Measurements from ENCODE around the gene OSR1. TPM values are rescaled to one million over a fixed set of nuclear protein-coding genes. Genes with fewer than 3 reads are reported as not detected.
"Not testable (repeated sequence)": the region's sequence is repeated elsewhere in the genome, so short reads cannot be mapped to it uniquely, and the experiment has no call there.

OSR1 gene
- total RNA-seq, 4 donors from 2014 or later = 0.80 to 4.3 (median 3.3) TPM

GRCh38 chr2:19313553-19313952, 44.9 kb downstream of the OSR1 start:
- Histone ChIP-seq H3K9me3 (no peaks in the 10 kb centered on the region), H3K27me3 (no peaks in the 10 kb centered on the region), H3K4me1 (no peaks in the 10 kb centered on the region), H3K36me3 (no peaks in the 10 kb centered on the region), H3K4me3 (no peak overlapping the region), H3K27ac (no peak overlapping the region)
- ATAC-seq (no peak), DNase-seq (no peak)
- in situ Hi-C loops (cut with MboI; ENCODE audit: low sequenced_read_pairs in 4 of 4) = no loop called here
- intact Hi-C loops (cut with DNase I; ENCODE audit: low total_unique reads) = no loop called here
- TF ChIP-seq CTCF (IDR thresholded peaks at IDR 0.05 in 4 of 5, conservative IDR thresholded peaks at IDR 0.05 in 1 of 5) (no peak), POLR2A (IDR thresholded peaks at IDR 0.05) (no peak)

GRCh38 chr2:19312949-19313348, 45.5 kb downstream of the OSR1 start:
- Histone ChIP-seq H3K36me3 (no peaks in the 10 kb centered on the region), H3K4me1 (no peaks in the 10 kb centered on the region), H3K27me3 (no peaks in the 10 kb centered on the region), H3K9me3 (no peaks in the 10 kb centered on the region), H3K27ac (no peak overlapping the region), H3K4me3 (no peak overlapping the region)
- intact Hi-C loops (cut with DNase I; ENCODE audit: low total_unique reads) = no loop called here
- ATAC-seq (no peak), DNase-seq (no peak)
- TF ChIP-seq POLR2A (IDR thresholded peaks at IDR 0.05) (no peak), CTCF (IDR thresholded peaks at IDR 0.05 in 4 of 5, conservative IDR thresholded peaks at IDR 0.05 in 1 of 5) (no peak)
- in situ Hi-C loops (cut with MboI; ENCODE audit: low sequenced_read_pairs in 4 of 4) = no loop called here

GRCh38 chr2:19306065-19306464, 52.4 kb downstream of the OSR1 start:
- H3K4me3 ChIP-seq; H3K36me3 ChIP-seq; H3K4me1 ChIP-seq; H3K27me3 ChIP-seq; intact Hi-C loops (cut with DNase I; ENCODE audit: low total_unique reads); H3K27ac ChIP-seq; DNase-seq; in situ Hi-C loops (cut with MboI; ENCODE audit: low sequenced_read_pairs in 4 of 4); ATAC-seq; H3K9me3 ChIP-seq: not testable (repeated sequence)

GRCh38 chr2:19305400-19306055, 52.9 kb downstream of the OSR1 start:
- H3K9me3 ChIP-seq; DNase-seq; in situ Hi-C loops (cut with MboI; ENCODE audit: low sequenced_read_pairs in 4 of 4); H3K27me3 ChIP-seq; ATAC-seq; intact Hi-C loops (cut with DNase I; ENCODE audit: low total_unique reads); H3K4me3 ChIP-seq; H3K27ac ChIP-seq; H3K4me1 ChIP-seq; H3K36me3 ChIP-seq: not testable (repeated sequence)

GRCh38 chr2:19301706-19302105, 56.7 kb downstream of the OSR1 start:
- no peaks in the 10 kb centered on the region for H3K4me1 ChIP-seq
- no peaks in the 10 kb centered on the region for H3K27me3 ChIP-seq
- ATAC-seq (no peak), DNase-seq (no peak)
- no peaks in the 10 kb centered on the region for H3K36me3 ChIP-seq
- TF ChIP-seq POLR2A (IDR thresholded peaks at IDR 0.05) (no peak), CTCF (IDR thresholded peaks at IDR 0.05 in 4 of 5, conservative IDR thresholded peaks at IDR 0.05 in 1 of 5) (no peak)
- H3K9me3 ChIP-seq = no peaks in the 10 kb centered on the region
- no peak overlapping the region for H3K4me3 ChIP-seq
- in situ Hi-C loops (cut with MboI; ENCODE audit: low sequenced_read_pairs in 4 of 4) = no loop called here
- no peak overlapping the region for H3K27ac ChIP-seq
- intact Hi-C loops (cut with DNase I; ENCODE audit: low total_unique reads) = no loop called here

Small RNA genes within 50 kb of the gene (microRNA-seq; reads per million reads assigned to microRNA genes)
- 1.7 to 3.5 reads per million in 2 donors for gene MIR4757 (ENCODE audit: borderline replicate concordance in 2 of 2)

Data from gastrocnemius medialis (tissue), 4 donors.